ENCODE measurements around the gene MYLK3.

Gene MYLK3

DNA sequence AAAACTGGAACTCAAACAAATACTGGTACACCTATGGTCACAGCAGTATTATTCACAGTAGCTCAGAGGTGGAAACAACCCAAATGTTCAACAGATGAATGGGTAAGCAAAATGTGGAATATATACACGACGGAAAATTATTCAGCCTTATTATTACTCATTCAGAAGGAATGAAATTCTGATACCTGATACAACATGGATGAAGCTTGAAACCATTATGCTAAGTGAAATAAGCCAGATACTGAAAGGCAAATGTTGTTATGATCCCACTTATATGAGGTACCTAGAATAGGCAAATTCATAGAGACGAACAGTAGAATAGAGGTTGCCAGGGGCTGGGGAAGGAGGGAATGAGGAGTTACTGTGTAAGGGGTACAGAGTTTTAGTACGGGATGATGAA, 27.1 kb upstream of the MYLK3 start:
- no peak for DNase-seq (ENCODE audit: low read depth)
- TF ChIP-seq, protein P1, sequence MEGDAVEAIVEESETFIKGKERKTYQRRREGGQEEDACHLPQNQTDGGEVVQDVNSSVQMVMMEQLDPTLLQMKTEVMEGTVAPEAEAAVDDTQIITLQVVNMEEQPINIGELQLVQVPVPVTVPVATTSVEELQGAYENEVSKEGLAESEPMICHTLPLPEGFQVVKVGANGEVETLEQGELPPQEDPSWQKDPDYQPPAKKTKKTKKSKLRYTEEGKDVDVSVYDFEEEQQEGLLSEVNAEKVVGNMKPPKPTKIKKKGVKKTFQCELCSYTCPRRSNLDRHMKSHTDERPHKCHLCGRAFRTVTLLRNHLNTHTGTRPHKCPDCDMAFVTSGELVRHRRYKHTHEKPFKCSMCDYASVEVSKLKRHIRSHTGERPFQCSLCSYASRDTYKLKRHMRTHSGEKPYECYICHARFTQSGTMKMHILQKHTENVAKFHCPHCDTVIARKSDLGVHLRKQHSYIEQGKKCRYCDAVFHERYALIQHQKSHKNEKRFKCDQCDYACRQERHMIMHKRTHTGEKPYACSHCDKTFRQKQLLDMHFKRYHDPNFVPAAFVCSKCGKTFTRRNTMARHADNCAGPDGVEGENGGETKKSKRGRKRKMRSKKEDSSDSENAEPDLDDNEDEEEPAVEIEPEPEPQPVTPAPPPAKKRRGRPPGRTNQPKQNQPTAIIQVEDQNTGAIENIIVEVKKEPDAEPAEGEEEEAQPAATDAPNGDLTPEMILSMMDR (IDR thresholded peaks at IDR 0.05; ENCODE audit: low read depth, low read length, missing control alignments): no peak

GRCh38 chr16:46774743-46775177, 26.6 kb upstream of the MYLK3 start:
- TF ChIP-seq, protein P1 (IDR thresholded peaks at IDR 0.05; ENCODE audit: low read depth, low read length, missing control alignments): no peak
- no peak for DNase-seq (ENCODE audit: low read depth)
- H3K4me3 ChIP-seq (ENCODE audit: low read depth, low read length): no peak overlapping the region

More for the DNA sequence above, 27.1 kb upstream of the MYLK3 start:
- H3K4me3 ChIP-seq (ENCODE audit: low read depth, low read length): no peak overlapping the region

DNA sequence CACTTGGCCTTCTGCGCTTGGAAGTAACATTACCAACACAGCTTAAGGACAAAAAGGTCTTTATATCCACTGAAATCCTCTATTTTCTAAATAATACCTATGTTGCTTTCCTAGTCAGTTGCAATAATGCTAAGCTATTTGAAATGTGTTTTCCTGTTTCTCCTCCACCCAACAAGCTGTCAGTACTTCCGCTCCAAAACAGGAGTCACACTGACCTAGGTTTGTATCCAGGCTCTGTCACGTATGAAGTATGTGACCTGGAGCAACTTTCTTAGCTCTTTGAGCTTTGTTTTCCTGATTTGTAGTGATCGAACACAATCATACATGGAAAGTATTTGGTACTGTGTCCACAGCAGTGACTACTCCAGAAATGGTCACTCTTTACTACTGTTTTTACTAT, 24.3 kb upstream of the MYLK3 start:
- no peak for DNase-seq (ENCODE audit: low read depth)
- TF ChIP-seq, protein P1 (IDR thresholded peaks at IDR 0.05; ENCODE audit: low read depth, low read length, missing control alignments): no peak
- H3K4me3 ChIP-seq (ENCODE audit: low read depth, low read length): no peak overlapping the region

GRCh38 chr16:46768809-46769208, 20.7 kb upstream of the MYLK3 start:
- TF ChIP-seq, protein P1 (IDR thresholded peaks at IDR 0.05; ENCODE audit: low read depth, low read length, missing control alignments): no peak
- no peak for DNase-seq (ENCODE audit: low read depth)
- no peak overlapping the region for H3K4me3 ChIP-seq (ENCODE audit: low read depth, low read length)

- no peak for DNase-seq (ENCODE audit: low read depth)
- TF ChIP-seq, protein P1 (IDR thresholded peaks at IDR 0.05; ENCODE audit: low read depth, low read length, missing control alignments): no peak
These were observed 16.9 kb upstream of the MYLK3 start for GRCh38 chr16:46765050-46765449.

DNA sequence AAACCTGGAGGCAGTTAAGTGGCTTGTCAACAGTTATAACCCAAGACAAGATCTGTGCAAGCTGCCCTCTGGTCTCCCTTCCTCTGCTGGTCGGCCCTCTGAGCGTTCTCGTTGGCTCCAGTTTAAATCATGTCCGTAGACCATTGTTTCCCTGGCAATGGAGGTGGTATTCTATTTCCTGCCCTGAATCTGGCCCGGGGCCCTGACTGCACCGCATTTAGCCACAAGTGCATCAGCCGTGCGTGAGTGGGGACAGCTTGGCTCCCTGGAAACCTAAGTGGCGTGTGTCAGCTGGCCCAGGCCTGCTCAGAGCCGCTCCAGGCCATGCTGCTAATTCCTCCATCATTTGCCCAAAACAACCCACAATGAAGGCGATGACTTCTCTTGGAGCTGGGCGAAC, 15.0 kb upstream of the MYLK3 start:
- TF ChIP-seq, protein P1 (IDR thresholded peaks at IDR 0.05; ENCODE audit: low read depth, low read length, missing control alignments): no peak
- H3K4me3 ChIP-seq (ENCODE audit: low read depth, low read length): no peak overlapping the region
- no peak for DNase-seq (ENCODE audit: low read depth)

More at GRCh38 chr16:46765050-46765449, 16.9 kb upstream of the MYLK3 start:
- H3K4me3 ChIP-seq (ENCODE audit: low read depth, low read length): no peak overlapping the region

- H3K4me3 ChIP-seq (ENCODE audit: low read depth, low read length): no peak overlapping the region
- no peak for DNase-seq (ENCODE audit: low read depth)
- TF ChIP-seq, protein P1 (IDR thresholded peaks at IDR 0.05; ENCODE audit: low read depth, low read length, missing control alignments): no peak
These were observed 14.4 kb upstream of the MYLK3 start for GRCh38 chr16:46762583-46762982.

Data from GM12864 (cell line).